BLaER1 (cell line): ENCODE results near the gene RASGRP3.

Source experiments
- H3K27ac ChIP-seq: shearing (Covaris generic); formaldehyde crosslinking; 2 replicates; pipeline ENCODE4 v1.8.1; 2022
- H3K27me3 ChIP-seq: shearing (Covaris generic); formaldehyde crosslinking; 2 replicates; pipeline ENCODE4 v1.8.1; 2022
- H3K36me3 ChIP-seq: shearing (Covaris generic); formaldehyde crosslinking; 2 replicates; pipeline ENCODE4 v1.8.1; 2022
- H3K4me1 ChIP-seq: shearing (Covaris generic); formaldehyde crosslinking; 2 replicates; pipeline ENCODE4 v1.8.1; 2022
- H3K4me2 ChIP-seq: shearing (Covaris generic); formaldehyde crosslinking; 2 replicates; pipeline ENCODE4 v1.8.1; 2022
- H3K4me3 ChIP-seq: shearing (Covaris generic); formaldehyde crosslinking; 2 replicates; pipeline ENCODE4 v1.8.1; 2022
- H3K9ac ChIP-seq: shearing (Covaris generic); formaldehyde crosslinking; 2 replicates; pipeline ENCODE4 v1.8.1; 2022
- H3K9me3 ChIP-seq: shearing (Covaris generic); formaldehyde crosslinking; 2 replicates; pipeline ENCODE4 v1.8.1; 2022
- H4K20me1 ChIP-seq: shearing (Covaris generic); formaldehyde crosslinking; 2 replicates; pipeline ENCODE4 v1.8.1; 2022
- Cebpa-rat ChIP-seq: shearing (Covaris generic); IDR thresholded peaks from 2 replicates; pipeline ENCODE4 v1.8.1; 2022

The RASGRP3 gene

DNA sequence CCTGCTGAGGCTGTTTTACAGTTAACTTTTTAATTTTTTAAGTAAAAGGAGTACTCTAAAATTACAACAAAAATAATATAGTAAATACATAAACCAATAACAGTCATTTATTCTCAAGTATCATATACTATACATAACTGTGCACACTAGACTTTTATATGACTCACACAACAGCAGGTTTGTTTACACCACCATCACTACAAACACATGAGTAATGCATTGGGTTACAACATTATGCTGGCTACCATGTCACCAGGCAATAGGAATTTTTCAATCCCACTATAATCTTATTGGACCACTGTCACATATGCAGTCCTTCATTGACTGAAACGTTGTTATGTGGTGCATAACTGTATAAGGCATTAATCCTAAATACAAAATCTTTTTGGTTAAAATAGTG lies 42.5 kb downstream of the RASGRP3 start:
- no peaks in the 10 kb centered on the region for H3K36me3 ChIP-seq
- TF ChIP-seq Cebpa-rat, result no peak
- H3K27me3 ChIP-seq, result no peaks in the 10 kb centered on the region
- no peaks in the 10 kb centered on the region for H3K9me3 ChIP-seq
- H3K4me2 ChIP-seq, result no peak overlapping the region
- H3K27ac ChIP-seq, result no peak overlapping the region
- H3K9ac ChIP-seq, result no peak overlapping the region
- H3K4me3 ChIP-seq, result no peak overlapping the region
- H4K20me1 ChIP-seq, result no peaks in the 10 kb centered on the region
- H3K4me1 ChIP-seq, result no peaks in the 10 kb centered on the region

DNA sequence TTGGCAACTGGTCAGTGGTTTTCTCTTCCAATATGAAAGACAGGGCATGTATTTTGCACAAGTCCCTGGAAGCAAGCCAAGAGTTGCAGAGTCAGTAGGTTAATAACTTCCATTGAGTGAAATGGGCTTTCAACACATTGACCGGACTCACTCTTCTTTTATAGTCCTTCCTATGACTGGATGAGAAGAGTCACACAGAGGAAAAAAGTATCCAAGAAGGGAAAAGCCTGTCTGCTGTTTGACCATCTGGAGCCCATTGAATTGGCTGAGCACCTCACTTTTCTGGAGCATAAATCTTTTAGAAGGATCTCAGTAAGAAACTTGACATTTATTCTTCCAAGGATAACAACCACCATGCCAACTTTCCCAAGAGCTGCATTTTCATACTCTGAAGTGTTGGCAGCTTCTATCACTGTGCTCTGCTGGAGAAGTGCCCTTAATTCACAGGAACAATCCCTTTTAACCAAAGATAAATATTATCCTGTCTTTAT lies 45.4 kb downstream of the RASGRP3 start:
- Histone ChIP-seq H3K9ac (no peak overlapping the region), H4K20me1 (no peaks in the 10 kb centered on the region)

DNA sequence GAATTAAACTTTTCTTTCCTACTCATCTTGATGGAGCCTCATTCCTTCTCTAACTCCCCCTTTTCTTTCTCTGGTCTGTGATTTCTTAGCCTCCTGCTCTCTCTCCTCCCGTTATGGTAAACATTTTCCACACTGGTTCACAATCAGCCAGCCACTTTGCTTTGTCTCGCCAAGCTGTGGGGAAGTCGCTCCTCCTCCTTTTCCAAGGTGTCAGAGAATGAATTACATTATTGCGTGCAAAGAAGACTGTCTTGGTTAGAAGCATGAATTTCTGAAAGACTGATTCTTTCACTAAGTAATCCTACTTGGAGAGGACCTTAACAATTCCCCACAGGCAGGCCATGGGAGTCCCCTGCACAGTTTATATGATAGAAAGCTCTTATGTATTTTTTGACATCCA lies 46.1 kb downstream of the RASGRP3 start:
- TF ChIP-seq Cebpa-rat, result no peak
- H3K27me3 ChIP-seq, result no peaks in the 10 kb centered on the region
- H3K4me1 ChIP-seq, result no peaks in the 10 kb centered on the region
- H3K36me3 ChIP-seq, result no peaks in the 10 kb centered on the region
- no peak overlapping the region for H3K4me2 ChIP-seq
- no peak overlapping the region for H3K4me3 ChIP-seq
- no peaks in the 10 kb centered on the region for H4K20me1 ChIP-seq
- no peaks in the 10 kb centered on the region for H3K9me3 ChIP-seq
- no peak overlapping the region for H3K27ac ChIP-seq
- H3K9ac ChIP-seq, result no peak overlapping the region

More for the DNA sequence above, 45.4 kb downstream of the RASGRP3 start:
- Histone ChIP-seq H3K4me3 (no peak overlapping the region), H3K36me3 (no peaks in the 10 kb centered on the region), H3K4me1 (no peaks in the 10 kb centered on the region), H3K27me3 (no peaks in the 10 kb centered on the region), H3K9me3 (no peaks in the 10 kb centered on the region), H3K4me2 (no peak overlapping the region), H3K27ac (no peak overlapping the region)
- TF ChIP-seq Cebpa-rat, result no peak

DNA sequence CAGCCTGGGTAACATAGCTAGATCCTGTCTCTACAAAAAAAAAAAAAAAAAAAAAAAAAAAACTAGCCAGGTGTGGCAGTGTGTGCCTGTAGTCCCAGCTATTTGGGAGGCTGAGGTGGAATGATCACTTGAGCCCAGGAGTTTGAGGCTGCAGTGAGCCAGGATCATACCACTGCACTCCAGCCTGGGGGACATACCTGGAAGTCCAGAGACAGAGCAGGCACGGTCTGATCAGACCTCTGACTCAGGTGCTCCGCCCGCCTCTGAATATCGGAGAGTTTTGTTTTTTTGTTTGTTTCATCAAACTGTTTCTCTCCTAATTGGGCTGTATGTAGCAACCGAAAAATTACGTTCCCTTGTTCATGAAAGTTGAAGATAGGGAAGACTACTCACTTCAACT lies 49.2 kb downstream of the RASGRP3 start:
- no peak overlapping the region for H3K27ac ChIP-seq
- H4K20me1 ChIP-seq, result no peaks in the 10 kb centered on the region
- no peak for TF ChIP-seq Cebpa-rat
- no peaks in the 10 kb centered on the region for H3K27me3 ChIP-seq
- H3K36me3 ChIP-seq, result no peaks in the 10 kb centered on the region
- no peak overlapping the region for H3K9ac ChIP-seq
- H3K4me2 ChIP-seq, result no peak overlapping the region
- no peaks in the 10 kb centered on the region for H3K9me3 ChIP-seq
- H3K4me3 ChIP-seq, result no peak overlapping the region
- no peaks in the 10 kb centered on the region for H3K4me1 ChIP-seq

DNA sequence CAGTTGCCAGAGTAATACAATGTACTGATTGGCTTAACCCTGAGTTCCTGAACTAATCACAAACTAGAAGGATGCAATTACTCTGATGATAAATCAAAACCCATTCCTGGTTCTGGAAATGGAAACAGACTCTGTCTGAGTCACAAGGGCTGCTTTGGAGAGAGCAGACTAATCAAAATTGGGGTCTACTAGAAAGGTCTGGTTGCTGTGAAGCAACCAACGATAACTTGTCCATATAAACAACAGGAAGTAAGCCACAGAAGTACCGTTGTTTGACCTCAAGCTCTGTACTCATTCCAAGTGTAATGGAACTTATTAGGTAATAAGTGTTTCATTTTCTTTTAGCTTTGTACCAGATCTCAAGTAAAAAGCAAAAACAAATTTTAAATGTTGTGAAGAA lies 49.7 kb downstream of the RASGRP3 start:
- no peak for TF ChIP-seq Cebpa-rat
- no peak overlapping the region for H3K27ac ChIP-seq
- H3K4me1 ChIP-seq, result no peaks in the 10 kb centered on the region
- H3K4me2 ChIP-seq, result no peak overlapping the region
- no peak overlapping the region for H3K9ac ChIP-seq
- H3K27me3 ChIP-seq, result no peaks in the 10 kb centered on the region
- no peak overlapping the region for H3K4me3 ChIP-seq
- no peaks in the 10 kb centered on the region for H3K9me3 ChIP-seq
- no peaks in the 10 kb centered on the region for H3K36me3 ChIP-seq
- H4K20me1 ChIP-seq, result no peaks in the 10 kb centered on the region

DNA sequence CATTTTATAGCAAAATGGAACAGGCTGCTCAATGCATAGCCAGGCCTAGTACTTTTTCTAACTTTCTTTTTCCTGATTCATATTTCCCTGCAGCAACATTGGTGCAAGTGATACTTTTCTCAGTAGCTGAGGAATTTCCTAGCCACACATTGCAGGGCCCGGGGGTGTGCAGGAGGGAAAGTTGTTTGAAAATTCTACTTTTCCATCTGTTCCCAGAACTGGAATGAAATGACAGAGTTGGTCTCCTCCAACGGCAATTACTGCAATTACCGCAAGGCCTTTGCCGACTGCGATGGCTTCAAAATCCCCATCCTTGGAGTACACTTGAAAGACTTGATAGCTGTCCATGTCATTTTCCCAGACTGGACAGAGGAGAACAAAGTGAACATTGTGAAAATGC lies 50.5 kb downstream of the RASGRP3 start:
- H3K27me3 ChIP-seq, result no peaks in the 10 kb centered on the region
- H3K4me1 ChIP-seq, result no peaks in the 10 kb centered on the region
- H3K9me3 ChIP-seq, result no peaks in the 10 kb centered on the region
- TF ChIP-seq Cebpa-rat, result no peak
- no peaks in the 10 kb centered on the region for H4K20me1 ChIP-seq
- no peak overlapping the region for H3K4me2 ChIP-seq
- no peak overlapping the region for H3K4me3 ChIP-seq
- no peak overlapping the region for H3K9ac ChIP-seq
- H3K36me3 ChIP-seq, result no peaks in the 10 kb centered on the region
- no peak overlapping the region for H3K27ac ChIP-seq

DNA sequence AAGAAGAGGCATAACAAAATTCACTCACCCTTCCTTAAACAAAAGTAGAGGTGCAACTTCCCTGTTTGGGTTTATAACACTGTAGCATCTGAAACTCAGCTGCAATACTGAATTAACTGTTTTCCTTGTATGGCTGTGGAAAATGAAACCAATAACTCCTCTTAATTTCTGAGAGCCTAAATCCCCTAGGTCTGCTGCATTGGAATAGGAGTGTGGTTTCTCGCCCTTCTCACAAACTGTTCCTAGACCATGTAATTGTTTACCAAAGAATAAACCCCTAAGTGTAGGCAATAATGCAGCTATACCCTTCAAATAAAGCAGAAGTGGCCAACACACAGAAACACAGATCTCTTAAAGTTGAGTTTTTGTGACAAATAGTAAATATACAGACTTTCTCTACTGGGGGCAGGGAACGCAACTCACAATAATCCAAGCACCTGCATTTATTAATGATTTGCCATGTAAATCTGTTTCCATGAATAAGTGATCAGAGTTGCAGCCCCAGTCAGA lies 52.0 kb downstream of the RASGRP3 start:
- Histone ChIP-seq H3K27me3 (no peaks in the 10 kb centered on the region), H3K4me2 (no peak overlapping the region), H3K27ac (no peak overlapping the region), H3K9me3 (no peaks in the 10 kb centered on the region), H3K4me3 (no peak overlapping the region), H3K36me3 (no peaks in the 10 kb centered on the region), H3K9ac (no peak overlapping the region), H3K4me1 (no peaks in the 10 kb centered on the region), H4K20me1 (no peaks in the 10 kb centered on the region)
- TF ChIP-seq Cebpa-rat, result no peak

DNA sequence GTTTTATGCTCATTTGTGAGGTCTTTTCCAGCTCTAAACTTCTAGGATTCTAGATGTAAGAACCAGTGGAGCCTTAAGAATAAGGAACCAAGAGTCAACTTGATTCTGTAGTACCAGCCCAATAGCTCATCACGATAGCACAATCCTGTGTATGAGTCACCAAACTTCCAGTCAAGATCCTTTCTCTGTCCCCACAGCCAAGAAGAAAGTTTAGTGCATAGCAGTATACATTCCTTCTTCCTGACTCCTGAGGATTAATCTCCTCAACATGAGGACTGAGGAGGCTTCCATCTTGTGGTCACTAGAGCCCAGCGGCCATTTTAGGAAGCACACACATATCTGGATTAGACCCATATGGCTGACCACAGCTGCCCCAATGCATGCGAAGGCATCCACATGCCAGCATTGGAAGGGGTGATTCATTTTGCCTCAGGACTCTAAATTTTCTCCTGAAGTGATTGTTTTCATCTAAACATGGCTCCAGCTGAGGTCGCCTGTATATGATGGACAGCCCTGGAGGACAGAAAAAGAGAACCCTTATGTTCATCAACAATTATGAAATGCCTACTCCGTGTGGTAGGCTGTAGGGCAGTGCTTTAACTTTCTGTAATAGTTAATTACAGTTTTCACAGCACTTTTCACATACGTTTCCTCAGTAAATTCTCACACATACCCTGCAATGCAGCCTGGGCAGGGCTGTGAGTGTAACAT lies 53.5 kb downstream of the RASGRP3 start:
- no peak overlapping the region for H3K9ac ChIP-seq

DNA sequence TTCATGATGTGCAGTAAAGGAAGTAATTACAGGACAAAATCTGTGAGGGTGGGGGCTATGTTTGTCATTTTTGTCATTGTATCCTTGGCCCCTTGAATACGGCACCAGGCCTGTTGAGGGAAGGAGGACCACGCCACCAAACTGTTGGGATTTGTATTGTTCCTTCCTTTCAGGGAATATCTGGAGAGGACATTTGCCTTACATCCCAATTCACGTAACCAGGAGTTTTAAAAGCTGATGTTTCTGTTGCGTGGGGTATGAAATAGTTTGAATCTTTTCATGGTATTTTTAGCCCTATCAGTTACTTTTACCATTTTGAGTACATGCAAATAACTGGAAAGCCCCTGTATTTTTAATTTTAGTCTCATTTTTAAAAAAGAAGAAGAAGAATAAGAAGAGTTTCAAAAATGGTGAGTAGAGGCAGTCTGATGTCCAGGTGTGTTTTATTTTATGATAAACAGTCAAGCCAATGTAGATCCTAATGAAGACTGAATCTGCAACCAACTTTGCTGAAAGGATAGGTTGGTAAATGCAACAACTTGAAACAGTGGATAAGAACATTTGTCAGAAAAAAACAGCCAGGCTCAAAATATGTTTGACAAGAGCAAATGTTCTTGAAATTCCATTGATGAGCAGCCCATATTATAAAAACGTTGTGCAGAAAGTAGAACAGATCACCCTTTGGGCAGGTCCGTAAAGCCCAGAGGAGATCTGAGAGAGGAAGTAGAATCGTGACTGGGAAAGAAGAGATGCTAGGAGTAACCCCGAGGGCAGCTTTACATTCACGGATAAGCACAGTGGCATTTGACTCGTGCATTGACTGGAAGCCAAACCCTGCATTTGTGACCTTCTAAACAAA lies 54.5 kb downstream of the RASGRP3 start:
- Histone ChIP-seq H3K9me3 (no peaks in the 10 kb centered on the region), H3K27ac (no peak overlapping the region), H3K4me1 (no peaks in the 10 kb centered on the region), H3K9ac (no peak overlapping the region), H3K4me3 (no peak overlapping the region), H3K36me3 (no peaks in the 10 kb centered on the region), H3K27me3 (no peaks in the 10 kb centered on the region), H3K4me2 (no peak overlapping the region), H4K20me1 (no peaks in the 10 kb centered on the region)
- no peak for TF ChIP-seq Cebpa-rat

More for the DNA sequence above, 53.5 kb downstream of the RASGRP3 start:
- Histone ChIP-seq H3K4me3 (no peak overlapping the region), H4K20me1 (no peaks in the 10 kb centered on the region), H3K36me3 (no peaks in the 10 kb centered on the region), H3K9me3 (no peaks in the 10 kb centered on the region), H3K4me2 (no peak overlapping the region), H3K27ac (no peak overlapping the region), H3K27me3 (no peaks in the 10 kb centered on the region), H3K4me1 (no peaks in the 10 kb centered on the region)
- TF ChIP-seq Cebpa-rat, result no peak

DNA sequence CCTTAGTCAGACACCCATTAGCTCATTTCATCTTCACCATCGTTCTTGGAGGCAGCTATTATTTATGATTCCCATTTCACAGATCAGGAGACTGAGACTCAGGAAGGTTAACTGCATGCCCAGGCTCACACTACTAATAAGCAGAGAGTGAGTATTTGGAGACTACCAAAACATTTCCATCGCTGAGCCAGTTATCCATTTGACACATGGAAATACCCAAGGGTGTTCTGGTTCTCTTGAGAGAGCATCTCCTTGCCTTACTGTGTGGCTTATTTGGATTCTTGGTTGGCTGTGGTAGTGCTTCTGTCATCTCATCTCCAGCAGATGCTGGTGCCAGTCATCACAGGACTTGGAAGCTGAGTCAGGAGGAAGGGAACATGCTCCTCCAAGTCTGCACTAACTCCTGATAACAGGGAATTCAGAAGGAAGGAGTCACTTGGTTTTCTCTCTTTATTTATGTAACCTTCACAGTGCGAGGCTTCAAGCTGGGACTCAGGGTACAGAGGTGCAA lies 55.2 kb downstream of the RASGRP3 start:
- no peak overlapping the region for H3K27ac ChIP-seq
- H3K4me1 ChIP-seq, result no peaks in the 10 kb centered on the region
- H3K4me3 ChIP-seq, result no peak overlapping the region
- no peaks in the 10 kb centered on the region for H4K20me1 ChIP-seq
- H3K27me3 ChIP-seq, result no peaks in the 10 kb centered on the region
- no peaks in the 10 kb centered on the region for H3K36me3 ChIP-seq
- no peak overlapping the region for H3K4me2 ChIP-seq
- TF ChIP-seq Cebpa-rat, result no peak
- H3K9ac ChIP-seq, result no peak overlapping the region
- no peaks in the 10 kb centered on the region for H3K9me3 ChIP-seq
